Breast epithelium (tissue), 4 donors: ENCODE measurements around the gene CRYZL1. TPM values are rescaled to one million over a fixed set of nuclear protein-coding genes. Genes with fewer than 3 reads are reported as not detected.

Experiments used
- DNase-seq, 2 donors: peaks; one replicate each; pipeline ENCODE4 v3.0.0-alpha.2; 2019; ENCODE audit warnings: low spot score in 2 of 2
- H3K27ac ChIP-seq, 2 donors: fragments of 200-600 bp; sonication (generic) in 1 of 2; one replicate each; pipeline ENCODE4 v1.5.1; 2016 to 2019; ENCODE audit warnings: mild to moderate bottlenecking in 1 of 2
- H3K27me3 ChIP-seq, 2 donors: fragments of 200-600 bp; sonication (generic) in 1 of 2; one replicate each; pipeline versions ENCODE4 v1.5.1 to v1.6.0; 2017 to 2019; ENCODE audit warnings: control low read depth in 1 of 2, mild to moderate bottlenecking in 1 of 2
- H3K36me3 ChIP-seq: fragments of 200-600 bp; one replicate; pipeline ENCODE4 v1.5.1; 2019
- H3K4me1 ChIP-seq, 2 donors: fragments of 200-600 bp; sonication (generic); one replicate each; pipeline ENCODE4 v1.5.1; 2016 to 2019; ENCODE audit warnings: control low read depth in 1 of 2
- H3K4me3 ChIP-seq, 3 donors: fragments of 200-600 bp; sonication (generic); 1 replicate in 2 of 3; 2 replicates in 1 of 3; pipeline ENCODE4 v1.5.1; 2016 to 2019; ENCODE audit warnings: mild to moderate bottlenecking in 3 of 3, moderate library complexity in 2 of 3
- H3K9me3 ChIP-seq, 2 donors: fragments of 200-600 bp; sonication (generic) in 1 of 2; one replicate each; pipeline ENCODE4 v1.5.1; 2016 to 2019; ENCODE audit warnings: control low read depth in 1 of 2
- POLR2A ChIP-seq: fragments of 450-650 bp; IDR thresholded peaks from one replicate; pipeline ENCODE4 v1.6.1; 2016; ENCODE audit warnings: antibody characterized with exemption, mild to moderate bottlenecking, moderate library complexity
- POLR2AphosphoS5 ChIP-seq, 3 donors: sonication (generic); formaldehyde crosslinking; IDR thresholded peaks; one replicate each; pipeline ENCODE4 v1.6.1; 2017; ENCODE audit warnings: antibody characterized with exemption in 3 of 3
- intact Hi-C: fragments of 100-400 bp; cut with DNase I; formaldehyde crosslinking; loops from one replicate; pipeline ENCODE4 v1.15.1; 2023; ENCODE audit warnings: low total_unique reads
- total RNA-seq, 3 donors: library from RNA; depleted of rRNA; stranded (reverse); fragments of >200 nt; gene quantifications; one replicate each; pipeline ENCODE4 v1.1.0, GENCODE V29; 2016
- TF ChIP-seq, protein P1 (sequence below), 3 donors: fragments of 450-650 bp; IDR thresholded peaks; one replicate each; pipeline ENCODE4 v1.5.1; 2016 to 2017; ENCODE audit warnings: antibody characterized with exemption in 3 of 3, mild to moderate bottlenecking in 3 of 3, moderate library complexity in 3 of 3

CRYZL1 gene
- total RNA-seq, 3 donors from 2014 or later: 24.9 to 49.4 (median 47.6) TPM

DNA sequence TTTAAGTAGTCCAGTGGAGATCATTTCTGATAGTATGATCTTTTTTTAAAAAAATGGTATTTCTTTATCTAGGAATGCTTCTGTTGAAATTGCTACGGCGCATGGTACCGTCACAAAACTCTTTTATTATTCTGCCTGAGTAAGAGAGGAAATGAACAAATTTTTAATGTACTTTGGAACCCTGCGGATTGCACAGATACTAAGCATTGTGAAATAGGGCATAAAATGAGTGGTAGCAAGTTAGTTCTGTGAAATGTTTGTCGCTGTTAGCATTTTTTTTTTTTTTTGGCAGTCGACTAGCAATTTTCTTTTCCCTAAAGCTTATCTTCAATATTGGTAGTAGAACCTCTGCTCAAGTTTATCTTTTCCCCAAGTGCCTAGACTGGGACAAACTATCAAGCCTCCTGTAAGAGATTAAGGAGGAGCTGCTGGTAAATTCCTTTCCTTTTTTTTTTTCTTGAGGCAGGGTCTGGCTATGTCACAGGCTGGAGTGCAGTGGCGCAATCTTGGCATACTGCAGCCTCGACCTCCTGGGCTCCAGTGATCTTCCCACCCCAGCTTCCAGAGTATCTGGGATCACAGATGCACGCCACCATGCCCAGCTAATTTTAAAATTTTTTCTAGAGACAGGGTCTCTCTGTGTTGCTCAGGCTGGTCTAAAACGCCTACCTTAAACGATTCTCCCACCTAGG is 3.0 kb upstream of the CRYZL1 start:
- intact Hi-C loops: loop anchor here (10.0 kb wide), 1 partner anchor 250 kb away; no protein-coding TSS in a partner anchor
- peaks cover 0 to 3% of the 10 kb centered on the region in 2 donors for H3K4me1 ChIP-seq
- peak overlapping the region; percentile 88 to 98 (median 94) for H3K4me3 ChIP-seq
- no peaks in the 10 kb centered on the region for H3K36me3 ChIP-seq
- no peaks in the 10 kb centered on the region for H3K9me3 ChIP-seq
- H3K27me3 ChIP-seq: no peaks in the 10 kb centered on the region
- no peak for DNase-seq
- TF ChIP-seq POLR2AphosphoS5 (IDR thresholded peaks at IDR 0.05) (no peak), POLR2A (no peak)
- TF ChIP-seq, protein P1, sequence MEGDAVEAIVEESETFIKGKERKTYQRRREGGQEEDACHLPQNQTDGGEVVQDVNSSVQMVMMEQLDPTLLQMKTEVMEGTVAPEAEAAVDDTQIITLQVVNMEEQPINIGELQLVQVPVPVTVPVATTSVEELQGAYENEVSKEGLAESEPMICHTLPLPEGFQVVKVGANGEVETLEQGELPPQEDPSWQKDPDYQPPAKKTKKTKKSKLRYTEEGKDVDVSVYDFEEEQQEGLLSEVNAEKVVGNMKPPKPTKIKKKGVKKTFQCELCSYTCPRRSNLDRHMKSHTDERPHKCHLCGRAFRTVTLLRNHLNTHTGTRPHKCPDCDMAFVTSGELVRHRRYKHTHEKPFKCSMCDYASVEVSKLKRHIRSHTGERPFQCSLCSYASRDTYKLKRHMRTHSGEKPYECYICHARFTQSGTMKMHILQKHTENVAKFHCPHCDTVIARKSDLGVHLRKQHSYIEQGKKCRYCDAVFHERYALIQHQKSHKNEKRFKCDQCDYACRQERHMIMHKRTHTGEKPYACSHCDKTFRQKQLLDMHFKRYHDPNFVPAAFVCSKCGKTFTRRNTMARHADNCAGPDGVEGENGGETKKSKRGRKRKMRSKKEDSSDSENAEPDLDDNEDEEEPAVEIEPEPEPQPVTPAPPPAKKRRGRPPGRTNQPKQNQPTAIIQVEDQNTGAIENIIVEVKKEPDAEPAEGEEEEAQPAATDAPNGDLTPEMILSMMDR (IDR thresholded peaks at IDR 0.05): no peak
- peak overlapping the region; percentile 2 to 93 for H3K27ac ChIP-seq

DNA sequence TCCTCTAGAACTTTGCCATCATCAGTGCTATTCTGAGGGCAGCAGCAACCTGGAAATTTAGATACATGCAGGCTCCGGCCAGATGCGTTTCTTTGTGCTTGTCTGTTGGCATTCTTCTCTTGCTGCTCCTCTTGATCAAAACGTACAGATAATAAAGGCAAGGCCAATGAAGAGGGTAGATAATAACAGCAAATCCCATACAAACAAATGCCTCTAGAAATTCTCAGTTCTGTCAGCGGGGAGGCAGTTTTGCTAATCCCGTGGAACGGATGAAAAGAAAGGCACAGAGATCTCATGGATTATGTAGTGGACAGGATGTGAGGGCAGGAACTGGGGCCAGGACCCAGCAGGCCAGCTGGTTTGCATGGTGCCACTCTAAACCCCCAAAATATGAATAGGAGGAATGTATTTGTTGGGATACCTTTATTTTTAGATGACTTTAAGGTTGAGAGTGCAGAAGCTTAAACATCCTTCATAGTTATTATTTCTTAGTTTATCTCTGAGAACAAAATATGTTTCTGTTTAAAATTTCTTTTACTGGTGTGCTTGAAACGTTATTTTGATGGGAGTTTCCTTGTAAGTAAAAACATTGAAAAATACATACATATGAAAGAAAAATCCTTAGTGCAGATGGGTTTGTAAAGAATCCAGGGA is 2.2 kb upstream of the CRYZL1 start:
- Histone ChIP-seq H3K4me3 (peak overlapping the region; percentile 88 to 98 (median 94)), H3K27me3 (no peaks in the 10 kb centered on the region), H3K4me1 (peaks cover 0 to 3% of the 10 kb centered on the region in 2 donors), H3K9me3 (no peaks in the 10 kb centered on the region), H3K27ac (peak overlapping the region; percentile 93 to 96), H3K36me3 (no peaks in the 10 kb centered on the region)
- no peak for DNase-seq
- intact Hi-C loops: loop anchor here (10.0 kb wide), 1 partner anchor 251 kb away; no protein-coding TSS in a partner anchor
- TF ChIP-seq, protein P1 (IDR thresholded peaks at IDR 0.05): no peak
- TF ChIP-seq POLR2AphosphoS5 (IDR thresholded peaks at IDR 0.05) (no peak), POLR2A (no peak)

DNA sequence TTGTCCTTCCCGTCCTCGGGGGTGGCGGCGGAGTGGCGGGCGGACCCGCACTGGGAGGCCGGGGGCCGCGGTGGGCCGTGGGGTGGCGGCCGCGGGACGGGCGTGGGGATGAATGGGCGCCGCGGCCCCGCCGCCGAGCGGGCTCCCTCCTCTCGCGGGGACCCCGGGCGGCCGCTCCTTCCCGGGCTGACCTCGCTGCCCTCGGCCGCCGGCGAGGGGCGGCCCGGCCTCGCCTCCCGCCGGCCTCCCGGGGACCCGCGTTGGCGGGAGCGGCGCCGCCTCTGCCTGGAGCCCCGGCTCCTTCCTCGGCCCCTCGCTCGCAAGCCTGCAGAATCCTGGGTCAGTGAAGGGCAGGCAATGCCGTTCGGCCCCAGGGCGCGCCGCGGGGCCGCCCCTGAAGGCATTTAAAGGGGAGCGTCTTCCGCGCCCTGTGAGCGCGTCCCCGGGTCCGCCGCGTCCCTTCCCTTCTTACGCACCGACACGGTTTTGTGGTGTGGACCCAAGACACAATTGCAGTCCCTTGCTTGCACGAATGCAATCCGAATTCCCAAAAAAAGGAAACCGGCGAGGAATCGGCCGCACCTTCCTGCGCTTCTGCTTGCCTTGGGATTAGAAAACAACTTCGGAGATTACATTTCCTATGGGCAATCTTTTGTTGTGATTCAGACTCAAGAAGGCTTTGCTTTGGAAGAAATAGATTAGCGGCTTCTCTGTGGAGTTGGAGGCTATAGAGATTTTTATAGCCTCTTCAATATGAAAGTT is 1.5 kb upstream of the CRYZL1 start:
- H3K27me3 ChIP-seq: no peaks in the 10 kb centered on the region
- peak overlapping the region; percentile 93 to 96 for H3K27ac ChIP-seq
- H3K4me1 ChIP-seq: peaks cover 0 to 3% of the 10 kb centered on the region in 2 donors
- no peak for DNase-seq
- TF ChIP-seq POLR2A: no peak
- TF ChIP-seq POLR2AphosphoS5 (IDR thresholded peaks at IDR 0.05): peak in 1 of 3 donors; percentile 30
- no peaks in the 10 kb centered on the region for H3K36me3 ChIP-seq
- peak overlapping the region; percentile 88 to 98 (median 94) for H3K4me3 ChIP-seq
- H3K9me3 ChIP-seq: no peaks in the 10 kb centered on the region
- intact Hi-C loops: loop anchor here (10.0 kb wide), 1 partner anchor 252 kb away; no protein-coding TSS in a partner anchor

DNA sequence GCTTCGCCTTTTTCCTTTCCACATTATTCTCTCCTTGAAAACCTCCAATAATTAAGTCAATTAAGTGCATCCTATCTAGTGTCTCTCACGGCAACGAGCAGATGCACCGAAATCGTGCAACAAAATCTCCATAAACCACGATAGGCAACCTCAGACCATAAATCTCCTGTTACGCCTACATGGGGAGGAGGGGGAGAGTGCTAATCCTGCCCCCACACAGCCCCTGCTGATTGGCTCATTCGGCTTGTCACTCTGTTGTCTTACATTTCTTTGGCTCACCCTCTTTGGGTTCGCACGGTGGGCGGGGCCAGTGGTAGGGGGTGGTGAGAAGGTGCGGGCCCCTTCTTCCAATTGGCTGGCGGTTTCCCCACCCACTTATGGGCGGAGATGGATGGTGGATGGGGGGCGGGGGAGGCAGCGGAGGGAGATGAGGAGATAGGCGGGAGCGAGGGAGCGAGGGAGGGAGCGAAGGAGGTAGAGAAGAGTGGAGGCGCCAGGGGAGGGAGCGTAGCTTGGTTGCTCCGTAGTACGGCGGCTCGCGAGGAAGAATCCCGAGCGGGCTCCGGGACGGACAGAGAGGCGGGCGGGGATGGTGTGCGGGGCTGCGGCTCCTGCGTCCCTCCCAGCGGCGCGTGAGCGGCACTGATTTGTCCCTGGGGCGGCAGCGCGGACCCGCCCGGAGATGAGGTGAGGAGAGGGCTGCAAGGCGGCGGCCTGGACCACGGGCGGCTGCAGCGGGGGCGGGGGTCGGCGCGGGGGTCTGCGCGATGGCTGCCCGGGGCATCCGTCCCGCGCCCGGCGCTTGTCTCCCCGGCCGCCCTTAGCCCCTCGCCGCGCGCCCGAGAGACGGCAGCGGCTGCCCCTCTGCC is 720 bp upstream of the CRYZL1 start, which contains the start of gene ITSN1:
Gene ITSN1, plus strand, starts transcription at position 475 of the 869 bp plus-strand sequence. CDS start 76,328 bp downstream, outside the sequence.
- peaks cover 0 to 3% of the 10 kb centered on the region in 2 donors for H3K4me1 ChIP-seq

More for the DNA sequence above, 720 bp upstream of the CRYZL1 start, which contains the start of gene ITSN1:
- TF ChIP-seq, protein P1 (IDR thresholded peaks at IDR 0.05): no peak
- peak; percentile 23 for TF ChIP-seq POLR2A
- TF ChIP-seq POLR2AphosphoS5 (IDR thresholded peaks at IDR 0.05): peak in 2 of 3 donors; percentile 53 to 80
- Histone ChIP-seq H3K4me3 (peak within 1 kb of the TSS; percentile 88 to 98 (median 94)), H3K27me3 (no peaks in the 10 kb centered on the region), H3K27ac (peak within 1 kb of the TSS; percentile 93 to 96), H3K9me3 (no peaks in the 10 kb centered on the region), H3K36me3 (no peaks in the 10 kb centered on the region)
- intact Hi-C loops: loop anchor here (10.0 kb wide), 1 partner anchor 253 kb away; no protein-coding TSS in a partner anchor
- peak; percentile 100 for DNase-seq
